ENCODE measurements around the gene PAQR5. TPM values are rescaled to one million over a fixed set of nuclear protein-coding genes. Genes with fewer than 3 reads are reported as not detected.

The PAQR5 gene
- total RNA-seq, 1 experiment from 2014 or later: 2.0 TPM

- in situ Hi-C loops (cut with HindIII; ENCODE audit: low pct_unique_long_range_greater_than_20kb, low sequenced_read_pairs) (no loop called here), intact Hi-C loops (cut with micrococcal nuclease; ENCODE audit: unreplicated experiment) (loop anchor here (5.0 kb wide), 1 partner anchor 319 kb away; no protein-coding TSS in a partner anchor)
- H3K4me3 ChIP-seq (ENCODE audit: low read depth in 2 of 2, low read length in 2 of 2): no peak overlapping the region
- peaks cover 3% of the 10 kb centered on the region for H3K4me1 ChIP-seq (ENCODE audit: control insufficient read depth, insufficient read depth, low read length)
- no peak for DNase-seq (ENCODE audit: low read depth, low spot score)
- no peaks in the 10 kb centered on the region for H3K27me3 ChIP-seq (ENCODE audit: control insufficient read depth, insufficient read depth, low read length)
- ATAC-seq: no peak
- no peak for TF ChIP-seq SIN3A (IDR thresholded peaks at IDR 0.05; ENCODE audit: borderline replicate concordance, insufficient read depth, low read depth, low read length)
- no peak for TF ChIP-seq REST (IDR thresholded peaks at IDR 0.05; ENCODE audit: insufficient read depth in 1 of 2, low read depth in 2 of 2, low read length in 1 of 2)
- TF ChIP-seq TCF7L2 (IDR thresholded peaks at IDR 0.05; ENCODE audit: low read depth, low read length): no peak
- TF ChIP-seq POLR2AphosphoS5 (IDR thresholded peaks at IDR 0.05; ENCODE audit: low read depth, low read length): no peak
- no peak for TF ChIP-seq CTCF (IDR thresholded peaks at IDR 0.05)
- no peak overlapping the region for H3K27ac ChIP-seq (ENCODE audit: low read length)
- ChIA-PET POLR2A (interaction anchor here (0.5 kb wide), 1 partner anchor 647 kb away, joined by 3 read pairs; no protein-coding TSS in a partner anchor), CTCF (no interaction called here)
- H3K36me3 ChIP-seq (ENCODE audit: control insufficient read depth, insufficient read depth, low read length): no peaks in the 10 kb centered on the region
- no peaks in the 10 kb centered on the region for H3K9me3 ChIP-seq (ENCODE audit: control insufficient read depth, insufficient read depth, low read depth, low read length)
- no TSS peak for BruUV-seq (replicated peaks)
These were observed 92.5 kb downstream of the PAQR5 start for GRCh38 chr15:69391046-69391757.

GRCh38 chr15:69392352-69392751 lies 93.6 kb downstream of the PAQR5 start:
- Histone ChIP-seq H3K9me3 (ENCODE audit: control insufficient read depth, insufficient read depth, low read depth, low read length) (no peaks in the 10 kb centered on the region), H3K4me3 (ENCODE audit: low read depth in 2 of 2, low read length in 2 of 2) (no peak overlapping the region), H3K27me3 (ENCODE audit: control insufficient read depth, insufficient read depth, low read length) (no peaks in the 10 kb centered on the region), H3K4me1 (ENCODE audit: control insufficient read depth, insufficient read depth, low read length) (peaks cover 3% of the 10 kb centered on the region), H3K36me3 (ENCODE audit: control insufficient read depth, insufficient read depth, low read length) (no peaks in the 10 kb centered on the region), H3K27ac (ENCODE audit: low read length) (no peak overlapping the region)
- ChIA-PET CTCF (no interaction called here), POLR2A (interaction anchor here (0.6 kb wide), 2 partner anchors 29 to 530 kb away, joined by 4 to 8 read pairs; no protein-coding TSS in a partner anchor)
- ATAC-seq: no peak
- intact Hi-C loops (cut with micrococcal nuclease; ENCODE audit: unreplicated experiment) (loop anchor here (5.0 kb wide), 1 partner anchor 320 kb away; no protein-coding TSS in a partner anchor), in situ Hi-C loops (cut with HindIII; ENCODE audit: low pct_unique_long_range_greater_than_20kb, low sequenced_read_pairs) (no loop called here)
- no peak for DNase-seq (ENCODE audit: low read depth, low spot score)
- no TSS peak for BruUV-seq (replicated peaks)
- no peak for TF ChIP-seq SIN3A (IDR thresholded peaks at IDR 0.05; ENCODE audit: borderline replicate concordance, insufficient read depth, low read depth, low read length)
- no peak for TF ChIP-seq CTCF (IDR thresholded peaks at IDR 0.05)
- TF ChIP-seq REST (IDR thresholded peaks at IDR 0.05; ENCODE audit: insufficient read depth in 1 of 2, low read depth in 2 of 2, low read length in 1 of 2): no peak
- TF ChIP-seq TCF7L2 (IDR thresholded peaks at IDR 0.05; ENCODE audit: low read depth, low read length): no peak
- no peak for TF ChIP-seq POLR2AphosphoS5 (IDR thresholded peaks at IDR 0.05; ENCODE audit: low read depth, low read length)
